GM18520 (cell line): ENCODE results near the gene RAB12.
A peak's percentile ranks its signal among the peaks of the same experiment; 100 is the strongest.
"Not testable (repeated sequence)": the region's sequence is repeated elsewhere in the genome, so short reads cannot be mapped to it uniquely, and the experiment has no call there.

ENCODE experiments used
- ATAC-seq: cut with Tn5 transposase; IDR thresholded peaks from one replicate; pipeline ENCODE4 v1.9.1; 2021; ENCODE audit not compliant: unreplicated experiment

The RAB12 gene, protein sequence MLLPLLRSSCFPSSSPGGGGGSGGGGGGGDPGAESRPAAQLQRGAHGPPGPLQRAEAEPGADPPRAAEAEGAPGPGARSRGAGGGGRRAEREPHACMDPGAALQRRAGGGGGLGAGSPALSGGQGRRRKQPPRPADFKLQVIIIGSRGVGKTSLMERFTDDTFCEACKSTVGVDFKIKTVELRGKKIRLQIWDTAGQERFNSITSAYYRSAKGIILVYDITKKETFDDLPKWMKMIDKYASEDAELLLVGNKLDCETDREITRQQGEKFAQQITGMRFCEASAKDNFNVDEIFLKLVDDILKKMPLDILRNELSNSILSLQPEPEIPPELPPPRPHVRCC

DNA sequence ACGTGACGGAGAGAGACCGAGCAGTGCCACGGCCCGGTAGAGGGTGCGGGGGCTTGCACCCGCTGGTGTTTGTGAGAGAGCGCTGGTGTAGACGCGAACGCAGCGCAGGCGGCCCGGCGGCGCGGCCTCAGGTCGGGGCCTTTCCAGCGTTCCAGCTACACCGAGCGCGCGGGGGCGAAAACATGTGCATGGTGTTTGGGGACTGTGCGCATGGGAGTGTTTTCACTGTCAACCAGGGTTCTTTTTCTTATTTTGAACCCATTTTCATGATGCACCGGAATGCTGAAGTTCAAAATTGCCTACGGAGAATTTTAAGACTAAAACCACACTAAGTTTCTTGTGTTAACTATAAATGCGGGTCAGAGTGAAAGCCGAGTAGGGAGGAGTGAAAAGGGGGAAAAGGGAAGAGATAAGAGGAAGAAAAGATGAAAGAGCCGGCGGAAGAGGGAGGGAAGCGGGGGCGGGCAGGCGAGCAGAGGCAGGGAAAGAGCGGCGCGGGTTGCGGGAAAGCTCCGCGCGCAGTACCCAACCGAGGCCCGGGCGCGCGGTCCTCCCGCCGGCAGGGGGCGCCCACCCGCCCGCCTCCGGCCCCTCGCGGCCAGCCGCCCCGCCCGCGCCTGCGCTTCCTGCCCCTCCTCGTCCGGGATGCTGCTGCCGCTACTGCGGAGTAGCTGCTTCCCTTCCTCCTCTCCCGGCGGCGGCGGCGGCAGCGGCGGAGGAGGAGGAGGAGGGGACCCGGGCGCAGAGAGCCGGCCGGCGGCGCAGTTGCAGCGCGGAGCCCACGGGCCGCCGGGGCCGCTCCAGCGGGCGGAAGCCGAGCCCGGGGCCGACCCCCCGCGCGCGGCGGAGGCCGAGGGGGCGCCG lies at the start of gene RAB12:
Gene RAB12, plus strand, starts transcription at position 643 of the 864 bp plus-strand sequence. Its CDS starts 3 bp downstream, at position 646.
- peak; percentile 59 for ATAC-seq

DNA sequence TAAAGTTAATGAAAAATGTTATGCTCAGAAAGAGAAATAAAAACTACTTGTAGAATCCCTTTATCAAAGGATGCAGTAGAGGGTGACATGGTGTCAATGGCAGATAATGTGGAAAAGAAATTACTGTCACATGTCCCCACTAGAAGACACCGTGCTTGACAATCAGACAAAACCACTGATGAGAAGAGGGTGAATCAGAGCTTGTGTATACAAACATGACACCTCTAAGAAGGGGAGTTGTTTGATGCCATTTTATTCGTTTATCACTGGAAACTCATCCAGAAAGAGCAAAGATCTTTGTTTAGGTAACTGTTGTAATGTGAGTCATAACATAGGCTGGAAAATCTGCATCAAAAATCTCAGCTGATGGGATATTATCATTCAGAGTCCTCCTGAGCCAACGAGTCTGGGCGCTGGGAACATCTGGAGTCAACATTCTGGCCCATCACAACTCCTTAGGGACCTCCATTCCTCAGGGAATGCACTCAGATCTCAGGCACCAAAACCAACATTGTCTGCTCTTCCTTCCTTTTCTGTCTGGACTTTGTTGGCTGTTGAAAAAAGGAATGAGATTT lies 49.5 kb upstream of the RAB12 start:
- no peak for ATAC-seq

DNA sequence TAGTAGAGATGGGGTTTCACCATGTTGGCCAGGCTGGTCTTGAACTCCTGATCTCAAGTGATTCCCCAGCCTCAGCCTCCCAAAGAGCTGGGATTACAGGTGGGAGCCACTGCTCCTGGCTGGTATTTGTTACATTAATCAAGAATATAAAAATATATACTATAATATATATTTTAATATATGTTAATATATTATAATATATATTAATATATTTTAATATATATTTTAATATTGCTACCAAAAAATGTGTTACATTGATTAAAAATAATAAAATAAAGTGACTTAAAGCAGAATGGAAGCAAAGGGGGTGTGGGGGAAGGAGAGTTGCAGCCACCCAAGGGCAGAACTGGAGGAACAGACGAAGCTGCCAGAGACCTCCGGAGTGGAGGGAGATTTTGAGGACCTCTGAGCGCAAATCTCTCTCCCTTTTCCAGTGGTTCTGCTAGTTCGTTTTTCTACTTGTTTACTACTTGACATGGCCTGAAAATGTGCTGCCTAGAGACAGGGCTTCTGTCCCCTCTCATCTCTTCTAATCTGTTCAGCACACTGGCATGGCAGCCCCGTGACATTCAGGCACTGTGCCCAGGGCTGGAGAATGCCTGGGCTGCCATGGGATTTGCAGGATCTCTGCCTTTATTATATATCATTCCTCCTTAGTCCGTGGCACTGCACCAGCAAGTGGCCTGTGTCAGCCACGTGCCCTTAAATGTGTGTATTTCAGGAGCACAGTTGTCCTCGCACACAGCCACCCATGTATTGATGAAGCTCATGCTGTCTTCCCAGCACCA lies 47.9 kb upstream of the RAB12 start:
- no peak for ATAC-seq

DNA sequence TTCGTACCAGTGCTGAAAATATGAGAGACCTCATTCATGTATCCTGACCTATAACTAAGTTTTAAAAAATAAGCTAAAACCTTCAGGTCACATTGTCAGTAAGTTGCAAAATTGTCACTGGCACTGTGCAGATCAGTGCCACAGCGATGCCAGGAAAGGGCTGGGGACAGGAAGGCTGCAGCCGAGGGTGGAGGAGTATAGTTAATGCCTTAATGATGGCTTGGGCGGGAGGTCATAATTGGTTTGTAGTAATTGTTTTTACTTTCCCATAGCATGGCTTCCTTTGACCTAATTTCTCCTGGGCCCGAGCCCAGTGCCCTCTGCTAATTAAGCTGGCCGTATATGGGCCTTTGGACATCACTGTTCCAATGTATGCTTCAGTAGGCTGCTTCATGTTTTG lies 47.2 kb upstream of the RAB12 start:
- ATAC-seq = no peak

DNA sequence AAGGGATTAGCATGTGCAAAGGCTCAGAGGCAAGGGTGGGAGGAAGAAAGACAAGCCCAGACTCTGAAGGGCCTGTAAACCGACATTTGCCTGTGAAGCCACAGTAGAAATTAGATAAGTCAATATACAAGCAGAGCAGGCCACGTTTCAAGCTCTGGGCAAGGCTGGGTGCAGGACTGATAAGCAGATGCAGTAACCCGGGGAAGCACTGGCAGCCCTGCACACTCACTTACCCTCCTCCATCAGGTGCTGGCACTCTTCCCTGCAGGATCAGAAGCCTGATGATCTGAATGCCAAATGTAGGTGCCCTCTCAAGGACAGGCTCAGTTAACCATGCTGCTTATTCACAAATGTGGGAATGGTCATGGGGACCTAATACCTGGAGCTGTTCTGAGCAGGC lies 46.3 kb upstream of the RAB12 start:
- ATAC-seq = no peak

GRCh38 chr18:8571399-8571798 lies 37.8 kb upstream of the RAB12 start:
- no peak for ATAC-seq

- not testable (repeated sequence) for ATAC-seq
Observed at GRCh38 chr18:8573766-8574165, 35.5 kb upstream of the RAB12 start.

- no peak for ATAC-seq
Observed at GRCh38 chr18:8584798-8585197, 24.4 kb upstream of the RAB12 start.

GRCh38 chr18:8586941-8587340 lies 22.3 kb upstream of the RAB12 start:
- no peak for ATAC-seq

- ATAC-seq = no peak
Observed at GRCh38 chr18:8595445-8595844, 13.8 kb upstream of the RAB12 start.

GRCh38 chr18:8601277-8602032 lies 7.8 kb upstream of the RAB12 start:
- ATAC-seq = peak; percentile 72

- ATAC-seq = no peak
Observed at GRCh38 chr18:8602040-8602439, 7.2 kb upstream of the RAB12 start.

DNA sequence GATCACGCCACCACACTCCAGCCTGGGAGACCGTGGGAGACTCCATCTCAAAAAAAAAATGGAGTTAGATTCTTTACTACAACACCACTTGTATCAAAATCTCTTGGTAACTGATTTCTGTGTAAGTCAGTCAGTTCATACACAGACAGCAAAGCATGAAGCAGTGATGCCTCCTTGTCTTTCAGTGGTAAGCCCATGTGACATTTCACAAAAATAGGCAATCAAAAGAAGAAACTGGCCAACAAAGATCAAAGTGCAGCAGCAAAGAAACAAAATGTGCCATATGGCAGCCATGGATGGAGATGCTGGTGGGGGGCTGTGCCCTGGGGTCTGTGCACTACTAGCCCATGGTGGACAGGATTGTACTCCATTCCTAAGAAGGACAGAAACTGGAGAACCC lies 6.7 kb upstream of the RAB12 start:
- no peak for ATAC-seq

- ATAC-seq = no peak
Observed at GRCh38 chr18:8603663-8604520, 5.3 kb upstream of the RAB12 start.

GRCh38 chr18:8605974-8606373 lies 3.3 kb upstream of the RAB12 start:
- no peak for ATAC-seq

DNA sequence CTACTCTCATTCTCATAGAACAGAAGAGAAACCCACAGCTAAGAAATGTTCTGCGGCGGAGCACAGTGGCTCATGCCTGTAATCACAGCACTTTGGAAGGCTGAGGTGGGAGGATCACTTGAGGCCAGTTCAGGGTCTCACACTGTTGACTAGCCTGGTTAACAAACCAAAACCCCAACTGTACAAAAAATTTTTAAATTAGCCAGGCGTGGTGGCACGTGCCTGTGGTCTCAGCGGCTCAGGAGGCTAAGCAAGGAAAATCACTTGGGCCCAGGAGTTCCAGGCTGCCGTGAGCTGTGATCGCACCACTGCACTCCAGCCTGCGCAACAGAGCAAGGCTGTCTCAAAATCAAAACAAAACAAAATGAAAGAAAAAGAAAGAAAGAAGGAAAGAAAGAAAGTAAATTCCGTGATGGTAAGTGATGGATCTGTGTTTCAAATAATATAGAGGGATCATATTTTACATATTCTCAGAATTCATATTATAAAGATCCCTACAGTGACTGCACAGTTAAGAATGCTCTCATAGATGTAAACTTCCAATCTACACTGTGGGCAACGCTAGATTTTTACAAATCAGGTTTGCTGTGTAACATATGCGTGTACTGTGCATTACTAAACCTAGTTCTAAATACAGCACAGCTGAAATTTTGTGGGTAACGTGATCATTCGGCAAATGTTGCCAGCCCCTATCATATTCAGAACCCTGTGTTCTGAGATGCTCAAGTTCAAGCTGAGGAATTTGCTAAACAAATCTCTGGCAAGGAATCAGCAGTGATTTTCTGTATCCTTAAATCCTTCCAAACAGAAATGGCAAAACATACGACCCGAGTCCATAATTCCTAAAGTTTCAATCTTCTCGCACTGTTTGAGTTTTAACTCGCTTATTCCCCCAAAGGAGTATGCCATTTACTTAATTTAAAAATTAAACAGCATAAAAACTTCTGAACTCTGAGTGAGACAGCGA lies 1.2 kb upstream of the RAB12 start:
- no peak for ATAC-seq

DNA sequence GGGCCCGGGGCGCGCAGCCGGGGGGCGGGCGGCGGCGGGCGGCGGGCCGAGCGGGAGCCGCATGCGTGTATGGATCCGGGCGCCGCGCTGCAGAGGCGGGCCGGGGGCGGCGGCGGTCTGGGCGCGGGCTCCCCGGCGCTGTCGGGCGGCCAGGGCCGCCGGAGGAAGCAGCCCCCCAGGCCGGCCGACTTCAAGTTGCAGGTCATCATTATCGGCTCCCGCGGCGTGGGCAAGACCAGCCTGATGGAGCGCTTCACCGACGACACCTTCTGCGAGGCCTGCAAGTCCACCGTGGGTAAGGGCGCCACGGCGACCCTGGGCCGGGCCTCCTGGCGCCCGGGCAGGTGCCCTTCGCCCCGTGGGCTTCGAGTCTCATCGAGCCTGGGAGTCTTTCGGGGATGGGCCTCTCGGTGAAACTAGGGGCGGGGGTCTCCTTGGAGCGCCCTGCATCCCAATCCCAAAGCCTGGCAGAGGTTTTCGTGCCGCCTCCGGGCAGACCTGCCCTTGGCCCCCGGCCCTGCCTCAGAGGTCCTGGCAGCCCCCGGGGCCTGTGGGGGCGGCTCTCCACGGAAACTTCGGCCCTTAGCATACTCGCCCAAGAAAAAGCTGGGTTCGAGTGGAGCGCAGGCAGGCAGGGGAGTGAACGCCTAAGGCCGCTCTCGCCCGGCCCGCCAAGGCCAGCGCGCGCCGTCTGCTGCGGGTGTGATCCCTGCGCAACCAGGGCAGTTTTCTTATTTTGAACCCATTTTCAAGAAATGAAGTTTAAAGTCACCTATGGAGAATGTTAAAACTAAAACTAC lies 622 bp downstream of the RAB12 start:
- peak; percentile 7 for ATAC-seq
